Globus pallidus (tissue), 1 donor: ENCODE measurements around the gene KCNK1.

Experiments used
- DNase-seq: peaks from one replicate; pipeline ENCODE4 v3.0.0-alpha.2; 2015; ENCODE audit warnings: low spot score

The KCNK1 gene

DNA sequence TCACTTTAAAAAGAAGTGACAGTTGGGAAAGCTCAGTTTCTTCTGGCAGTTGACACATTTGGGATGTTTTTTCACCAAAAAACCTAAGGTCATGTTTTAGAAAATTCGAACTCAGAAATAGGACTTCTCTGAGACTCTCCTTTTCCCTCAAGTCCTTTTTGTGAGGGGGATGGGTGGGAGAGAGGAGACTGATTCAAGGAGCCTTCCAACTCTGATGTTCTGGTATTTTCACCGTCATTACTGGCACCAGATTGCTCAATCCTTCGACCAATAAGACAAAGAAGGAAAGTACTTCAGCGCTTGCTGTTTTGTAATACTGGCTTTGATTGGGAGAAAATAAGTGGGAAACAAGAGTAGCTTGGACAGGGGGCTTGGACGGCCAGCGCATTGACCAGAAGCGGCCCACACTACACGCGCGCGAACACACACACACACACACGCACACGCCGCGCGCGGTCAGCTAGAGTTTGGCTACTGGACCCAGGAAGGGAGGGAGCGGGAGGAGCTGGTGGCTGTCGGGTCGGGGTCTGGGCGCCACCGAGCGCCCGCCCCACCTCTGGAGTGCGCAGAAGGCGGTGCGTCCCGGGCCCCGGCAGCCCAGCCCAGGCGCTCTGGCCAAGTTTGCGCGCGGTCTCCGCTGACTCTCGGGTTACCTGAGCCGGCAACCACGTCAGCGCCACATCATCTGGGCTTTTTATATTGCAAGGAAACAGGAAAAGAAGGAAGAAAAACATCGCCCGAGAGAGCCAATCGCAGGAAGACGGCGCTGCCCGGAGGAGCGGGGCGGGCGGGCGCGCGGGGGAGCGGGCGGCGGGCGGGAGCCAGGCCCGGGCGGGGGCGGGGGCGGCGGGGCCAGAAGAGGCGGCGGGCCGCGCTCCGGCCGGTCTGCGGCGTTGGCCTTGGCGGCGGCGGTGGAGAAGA lies at the start of gene KCNK1:
Gene KCNK1 (plus strand): TSS at position 855 of the 921 bp plus-strand sequence. CDS start 66 bp downstream, at position 921.
- DNase-seq, result peak; percentile 64

DNA sequence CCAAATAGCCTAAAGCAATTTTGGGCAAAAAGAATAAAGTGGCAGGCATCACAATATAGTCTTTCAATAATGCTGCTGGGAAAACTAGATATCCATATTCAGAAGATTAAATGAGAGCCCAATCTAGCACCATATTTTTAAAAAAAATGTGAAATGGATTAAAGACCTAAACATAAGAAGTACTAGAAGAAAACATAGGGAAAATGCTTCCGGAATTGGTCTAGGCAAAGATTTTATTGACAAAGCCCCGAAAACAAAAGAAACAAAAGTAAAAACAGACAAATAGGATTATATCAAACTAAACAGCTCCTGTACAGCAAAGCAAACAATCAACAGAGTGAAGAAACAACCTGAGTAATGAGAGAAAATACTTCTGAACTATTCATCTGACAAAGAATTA lies 48.6 kb upstream of the KCNK1 start:
- no peak for DNase-seq

DNA sequence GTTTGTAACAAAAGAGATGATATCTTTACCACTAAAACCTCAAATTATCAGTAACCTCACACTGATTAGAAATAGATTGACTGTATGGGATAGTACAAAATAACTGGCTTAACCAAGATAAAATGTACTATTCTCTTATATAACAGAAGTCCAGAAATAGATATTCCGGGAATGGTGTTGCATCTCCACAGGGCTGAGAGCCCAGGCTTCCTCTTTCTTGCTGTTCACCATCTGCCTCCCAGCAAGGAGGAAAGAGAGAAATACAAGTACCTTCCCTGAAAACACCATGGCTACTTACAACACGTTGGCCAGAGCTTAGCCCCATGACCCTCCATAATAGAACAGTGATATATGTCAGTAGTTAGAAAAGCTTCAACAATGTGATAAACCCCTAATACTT lies 47.0 kb upstream of the KCNK1 start:
- DNase-seq, result no peak

DNA sequence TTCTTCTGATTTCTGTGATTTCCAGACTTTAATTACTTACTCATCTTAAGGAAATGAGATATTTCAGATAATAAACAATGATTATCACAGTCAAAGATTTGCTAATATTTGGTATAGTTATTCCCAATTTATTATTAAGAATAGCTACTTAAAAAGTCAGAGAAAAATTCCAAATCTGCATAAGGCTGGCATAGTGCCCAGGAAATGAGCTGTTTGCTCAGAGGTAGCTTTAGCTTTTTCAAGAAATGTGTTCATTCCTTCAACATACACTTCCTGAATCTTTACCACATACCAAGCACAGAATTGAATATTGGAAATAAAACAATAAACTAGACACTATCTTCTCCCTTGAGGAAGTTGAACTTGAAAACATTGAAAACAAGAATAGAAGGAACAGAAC lies 44.3 kb upstream of the KCNK1 start:
- DNase-seq, result no peak

DNA sequence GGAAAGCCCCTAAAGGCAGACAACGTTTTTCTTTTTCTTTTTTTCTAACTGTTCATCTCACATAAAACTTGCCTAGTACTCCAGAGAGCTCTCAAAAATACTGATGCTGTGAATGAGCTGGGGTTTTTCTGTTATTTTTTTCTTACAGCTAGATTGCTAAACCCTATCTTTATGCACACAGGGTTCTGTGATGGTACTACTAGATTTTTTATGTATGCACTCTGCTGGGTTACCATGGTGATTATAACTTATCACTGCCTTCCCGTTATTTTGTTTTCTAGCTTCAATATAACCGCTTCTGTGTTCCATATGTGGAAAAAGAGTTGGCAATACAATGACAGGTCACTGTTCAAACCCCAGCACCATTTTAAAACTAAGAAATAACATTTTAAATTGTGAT lies 43.7 kb upstream of the KCNK1 start:
- no peak for DNase-seq

DNA sequence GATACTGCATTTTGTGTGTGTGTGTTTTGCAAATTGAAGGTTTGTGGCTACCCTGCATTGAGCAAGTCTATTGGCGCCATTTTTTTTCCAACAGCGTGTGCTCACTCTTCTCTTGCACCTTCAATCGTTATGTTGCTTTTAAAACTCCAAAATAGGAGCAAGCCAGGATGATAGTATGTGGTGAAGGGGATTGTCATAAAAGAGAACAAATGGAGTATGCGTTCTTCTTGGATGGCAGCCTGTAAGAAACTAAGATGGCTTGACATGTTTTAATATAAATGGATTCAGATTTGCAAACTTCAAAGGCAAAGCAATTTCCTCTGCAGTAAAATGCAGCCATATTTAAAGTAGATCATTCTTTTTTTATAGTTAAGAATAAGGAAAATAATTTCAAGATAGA lies 43.2 kb upstream of the KCNK1 start:
- no peak for DNase-seq

DNA sequence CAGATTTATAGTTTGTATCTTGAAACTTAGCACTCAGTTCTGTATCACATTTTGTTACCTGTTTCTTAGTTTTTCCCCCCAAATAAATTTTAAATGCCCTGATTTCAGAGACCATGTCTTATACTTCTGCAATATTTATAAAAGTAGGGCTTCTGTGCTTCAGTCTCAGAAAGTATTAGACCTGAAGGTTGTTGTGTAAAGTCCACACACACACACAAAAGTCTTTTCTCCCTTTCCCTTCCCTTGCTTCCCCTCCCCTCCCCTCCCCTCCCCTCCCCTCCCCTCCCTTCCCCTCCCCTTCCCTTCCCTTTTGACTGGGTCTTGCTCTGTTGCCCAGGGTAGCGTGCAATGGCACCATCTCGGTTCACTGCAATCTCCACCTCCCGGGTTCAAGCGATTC lies 41.0 kb upstream of the KCNK1 start:
- no peak for DNase-seq

DNA sequence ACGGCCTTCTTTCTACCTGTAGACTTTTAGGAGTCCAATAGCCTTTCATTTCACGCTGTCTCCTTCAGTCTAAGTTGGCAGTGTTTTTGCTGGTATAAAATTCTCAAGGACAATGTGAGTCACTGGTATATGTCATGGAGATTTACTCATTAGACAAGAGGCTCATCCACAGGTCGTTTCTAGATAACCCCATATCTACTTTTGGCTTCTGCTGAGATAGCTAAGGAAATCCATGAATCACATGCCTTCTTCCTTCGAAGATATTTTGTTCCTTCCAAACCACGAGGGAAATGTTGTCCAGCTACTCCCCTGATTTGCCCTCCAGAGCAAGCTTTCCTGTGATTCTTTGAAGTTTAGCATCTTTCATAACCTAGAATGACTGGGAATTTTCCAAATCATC lies 38.5 kb upstream of the KCNK1 start:
- DNase-seq, result no peak

DNA sequence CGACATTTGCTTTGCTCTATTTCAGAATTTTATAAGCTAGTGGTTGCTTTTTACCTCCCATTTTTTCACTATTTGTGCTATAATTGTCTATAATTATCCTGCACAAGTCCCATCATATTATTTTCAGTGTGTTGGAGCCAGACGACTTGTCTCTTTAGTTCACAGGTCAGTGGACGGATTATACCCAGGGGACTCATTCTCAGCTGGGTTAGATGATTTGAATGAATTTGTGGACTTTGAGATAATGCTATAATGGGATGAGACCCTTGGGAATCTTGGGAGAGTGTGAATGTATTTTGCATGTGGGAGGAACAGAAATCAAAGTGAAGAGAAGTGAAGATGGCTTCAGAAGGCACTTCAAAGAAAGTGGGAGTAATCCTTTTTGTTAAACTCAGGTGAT lies 31.5 kb upstream of the KCNK1 start:
- no peak for DNase-seq

DNA sequence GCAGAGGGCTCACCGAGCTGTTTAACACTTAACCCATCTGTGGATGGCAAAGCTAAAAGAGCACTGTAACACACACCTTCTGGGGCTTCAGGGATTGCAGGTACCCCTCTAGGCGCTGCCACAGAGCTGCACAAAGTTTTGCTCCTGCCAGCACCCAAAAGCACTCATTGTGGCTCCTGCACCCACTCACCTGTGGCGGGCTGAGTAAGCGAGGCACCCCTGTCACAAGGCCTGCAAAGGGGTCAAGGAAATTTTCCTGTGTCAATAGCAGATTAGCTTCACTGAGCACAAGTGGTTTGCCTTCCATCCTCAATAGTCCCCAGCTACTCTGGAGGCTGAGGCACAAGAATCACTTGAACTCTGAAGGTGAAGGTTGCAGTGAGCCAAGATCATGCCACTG lies 29.5 kb upstream of the KCNK1 start:
- no peak for DNase-seq

DNA sequence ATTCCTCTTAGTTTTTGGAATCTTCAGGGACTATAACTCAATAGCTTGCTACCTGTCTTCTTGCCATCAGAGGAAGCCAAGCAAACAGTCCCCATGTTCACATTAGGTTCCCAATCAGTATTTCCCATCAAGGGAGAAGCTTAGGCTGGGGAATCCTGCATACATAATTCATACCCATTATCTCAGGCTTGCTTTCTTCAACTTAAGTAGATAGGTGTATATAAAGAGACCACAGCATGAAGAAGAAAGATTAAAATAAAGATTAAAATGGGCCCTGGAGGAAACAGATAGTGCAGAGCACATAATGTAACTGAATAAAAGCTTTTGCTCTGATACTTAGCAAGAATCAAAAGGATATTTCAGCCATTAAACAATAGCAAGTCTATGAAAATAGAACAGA lies 29.0 kb upstream of the KCNK1 start:
- no peak for DNase-seq

DNA sequence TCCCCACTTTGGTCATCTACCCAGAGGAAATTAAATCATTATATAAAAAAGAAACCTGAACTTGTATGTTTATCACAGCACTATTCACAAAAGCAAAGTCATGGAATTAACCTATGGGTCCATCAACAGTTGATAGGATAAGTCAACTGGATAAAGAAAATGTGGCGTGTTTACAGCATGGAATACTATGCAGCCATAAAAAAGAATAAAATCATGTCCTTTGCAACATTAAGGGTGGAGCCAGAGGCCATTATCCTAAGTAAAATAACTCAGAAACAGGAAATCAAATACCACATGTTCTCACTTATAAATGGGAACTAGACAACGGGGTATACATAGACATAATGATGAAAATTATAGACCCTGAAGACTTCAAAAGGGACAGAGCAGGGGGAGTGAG lies 27.6 kb upstream of the KCNK1 start:
- no peak for DNase-seq

DNA sequence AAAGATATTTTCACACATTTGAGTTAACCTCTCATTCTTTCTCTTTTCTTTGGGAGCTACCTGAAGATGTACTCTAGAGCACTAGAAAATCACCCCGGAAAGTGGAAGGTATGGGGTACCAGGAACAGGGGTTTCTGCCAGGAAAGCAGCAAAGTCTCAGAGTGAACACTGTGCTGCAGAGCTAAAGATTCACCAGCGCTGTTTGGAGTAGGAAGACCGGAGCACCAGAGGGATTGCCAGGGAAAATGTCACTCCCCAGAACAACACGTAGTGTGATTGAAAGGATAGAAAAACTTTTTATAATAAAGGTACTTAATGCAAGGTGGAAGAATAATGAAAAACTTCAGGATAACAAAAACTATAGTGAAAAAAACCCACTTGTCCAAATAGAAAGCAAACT lies 26.7 kb upstream of the KCNK1 start:
- DNase-seq, result no peak

DNA sequence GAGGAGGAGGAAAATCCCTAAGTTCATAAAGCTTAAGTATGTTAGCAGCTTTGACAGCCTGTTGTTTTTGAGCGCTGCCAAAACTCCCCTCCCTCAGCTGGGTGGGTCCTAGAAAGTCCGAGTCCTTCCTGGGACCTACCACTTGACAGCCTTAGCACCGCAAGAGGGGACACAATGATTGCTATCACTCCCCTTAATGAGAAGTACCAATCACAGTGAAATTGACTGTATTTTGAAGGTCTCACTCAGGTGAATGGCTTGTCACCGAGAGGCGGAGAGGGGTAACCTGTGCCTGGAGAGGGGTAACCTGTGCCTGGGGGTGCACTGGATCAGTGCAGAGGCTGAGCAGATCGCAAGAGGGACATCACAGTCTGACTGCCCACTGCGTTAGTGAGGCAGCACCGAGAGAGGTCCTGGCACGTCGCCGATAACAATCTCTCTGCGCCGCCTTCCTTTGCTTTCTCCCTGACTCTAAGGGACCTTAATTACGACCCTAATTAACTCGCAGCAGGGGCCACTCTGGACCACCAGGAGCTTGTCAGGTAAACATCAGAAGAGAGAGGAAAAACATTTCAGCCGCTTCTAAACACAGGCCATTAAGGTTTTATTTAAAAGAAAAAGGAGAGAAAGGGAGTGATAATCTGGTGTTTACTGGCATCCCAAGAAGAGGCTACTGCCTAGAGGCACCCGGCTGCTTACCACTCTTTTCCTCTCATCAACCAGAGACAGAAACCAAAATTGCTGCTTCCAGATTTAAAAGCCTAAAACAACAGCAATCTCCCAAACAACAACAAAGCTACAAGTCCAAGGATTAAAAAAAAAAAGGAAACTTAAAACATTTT lies 25.7 kb upstream of the KCNK1 start:
- peak; percentile 13 for DNase-seq

DNA sequence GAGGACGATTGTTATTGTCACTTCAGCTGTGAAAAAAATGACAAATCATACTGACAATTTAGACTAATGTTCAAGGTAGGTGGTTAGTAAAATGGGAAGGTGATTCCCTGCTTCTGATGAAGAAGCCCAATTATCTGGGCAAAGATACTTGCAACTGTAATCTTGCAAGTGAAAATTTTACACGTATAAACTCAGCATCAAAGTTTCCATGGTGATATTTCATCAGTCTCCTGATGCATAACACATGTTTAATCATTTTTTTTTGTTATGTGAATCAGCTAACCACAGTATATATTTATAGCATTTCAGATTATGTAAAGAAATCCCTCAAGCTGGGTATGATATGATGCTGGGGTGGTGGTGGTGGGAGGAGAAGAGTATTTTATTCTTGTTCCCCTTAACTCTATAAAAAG lies 16.4 kb upstream of the KCNK1 start:
- DNase-seq, result no peak

DNA sequence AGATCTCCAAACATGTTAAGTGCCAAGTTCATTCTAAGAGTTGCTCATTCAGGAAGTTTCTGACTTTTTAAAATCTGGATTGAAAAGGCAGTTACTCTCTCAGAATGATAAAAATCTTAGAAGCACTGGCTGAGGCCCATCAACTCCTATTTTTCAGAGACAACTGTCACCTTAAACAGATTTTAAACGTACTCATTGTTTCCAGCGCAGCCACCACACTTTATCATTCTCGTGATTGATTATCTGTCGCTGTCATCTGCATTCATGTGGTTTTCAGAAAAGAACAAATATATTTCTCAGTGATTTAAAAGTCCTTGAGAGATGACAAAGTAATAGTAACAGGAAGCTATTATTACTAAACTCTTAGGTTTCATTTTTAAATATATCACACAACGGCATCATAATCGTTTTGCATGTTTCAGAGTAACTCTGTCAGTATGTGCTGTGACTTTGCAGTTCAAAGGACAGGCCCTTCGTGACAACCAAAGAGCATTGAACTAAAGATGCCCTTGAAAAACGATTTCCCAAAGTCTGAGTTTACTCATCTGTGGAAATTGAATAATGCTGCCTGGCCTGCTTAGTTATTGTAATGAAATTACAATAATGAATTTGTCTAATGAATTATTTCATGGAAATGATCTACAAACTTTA lies 14.9 kb upstream of the KCNK1 start:
- DNase-seq, result no peak

DNA sequence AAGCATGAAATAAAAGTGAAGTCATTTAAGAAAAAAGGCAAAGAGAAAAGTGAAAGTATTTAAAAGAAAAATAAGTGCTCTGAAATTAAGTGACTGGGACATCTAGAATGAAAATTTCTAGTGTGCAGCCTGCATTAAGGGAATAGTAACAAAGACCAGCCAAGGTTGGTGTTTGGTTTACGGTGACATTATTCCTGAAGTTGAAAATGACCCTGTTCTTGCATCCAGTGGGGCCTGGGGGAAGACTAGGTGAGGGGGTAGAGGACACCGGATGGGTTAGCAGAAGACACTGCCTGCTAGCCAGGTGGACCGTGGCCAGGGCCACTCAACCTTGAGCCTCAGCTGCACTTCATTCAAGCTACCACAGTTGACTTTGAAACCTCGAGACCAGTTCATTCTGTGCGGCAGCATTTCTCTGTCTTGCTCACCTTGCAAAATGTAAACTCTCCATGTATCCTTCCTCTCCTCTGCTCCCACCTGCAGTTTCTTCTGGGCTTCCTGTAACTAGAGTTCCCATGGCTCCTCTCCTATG lies 14.3 kb upstream of the KCNK1 start:
- DNase-seq, result no peak

DNA sequence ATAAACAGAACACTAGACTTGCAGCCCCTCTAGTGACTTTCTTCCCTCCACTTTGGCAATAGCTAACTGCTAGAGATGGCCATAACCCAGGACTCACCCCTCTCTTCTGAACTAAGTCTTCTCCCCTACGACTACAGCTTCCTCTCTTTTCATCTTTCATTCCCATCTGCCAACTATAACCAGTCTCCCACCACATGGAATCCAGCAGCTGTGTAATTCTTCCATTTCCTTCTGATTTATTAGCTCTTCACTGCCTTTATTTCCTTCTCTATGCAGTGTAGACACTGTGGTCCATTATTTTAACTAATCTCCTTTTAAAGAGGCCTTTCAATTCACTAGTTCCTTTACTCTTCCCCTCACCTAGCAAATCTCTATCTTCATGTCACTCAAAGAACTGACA lies 13.4 kb upstream of the KCNK1 start:
- no peak for DNase-seq

DNA sequence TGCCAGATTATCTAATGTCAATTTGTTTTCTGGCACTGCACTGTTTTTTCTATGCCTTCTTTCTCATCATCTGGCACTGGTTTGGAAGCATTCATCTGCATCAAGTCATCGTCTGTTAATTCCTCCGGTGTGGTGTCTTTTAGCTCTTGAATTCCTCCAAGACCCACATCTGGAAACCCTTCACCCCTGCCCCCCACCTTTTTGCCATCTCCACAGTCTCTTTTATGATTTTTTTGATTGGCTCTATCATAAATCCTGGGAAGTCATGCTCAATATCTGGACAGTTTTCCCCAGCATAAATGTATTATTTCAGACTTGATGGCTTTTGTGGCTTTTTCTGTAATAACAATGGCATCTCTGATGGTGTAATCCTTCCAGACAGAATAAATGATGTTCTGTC lies 10.4 kb upstream of the KCNK1 start:
- no peak for DNase-seq

DNA sequence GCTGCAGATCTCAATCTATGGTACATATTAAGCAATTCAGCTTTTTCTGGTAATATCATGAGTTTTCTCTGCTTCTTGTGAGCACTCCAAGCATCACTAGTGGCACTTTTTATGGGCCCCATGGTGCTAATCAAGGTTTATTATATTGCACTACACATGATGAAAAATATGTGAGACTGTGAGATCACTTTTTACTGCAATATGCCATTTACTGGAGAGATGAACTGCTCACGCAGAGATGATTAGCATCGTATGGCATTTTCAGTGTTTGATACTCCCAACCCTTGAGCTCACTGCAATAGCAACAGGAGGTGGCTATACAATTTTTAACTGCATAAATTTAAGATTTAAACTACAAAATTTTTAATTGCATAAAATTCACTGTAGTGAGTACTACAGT lies 8.7 kb upstream of the KCNK1 start:
- DNase-seq, result no peak

DNA sequence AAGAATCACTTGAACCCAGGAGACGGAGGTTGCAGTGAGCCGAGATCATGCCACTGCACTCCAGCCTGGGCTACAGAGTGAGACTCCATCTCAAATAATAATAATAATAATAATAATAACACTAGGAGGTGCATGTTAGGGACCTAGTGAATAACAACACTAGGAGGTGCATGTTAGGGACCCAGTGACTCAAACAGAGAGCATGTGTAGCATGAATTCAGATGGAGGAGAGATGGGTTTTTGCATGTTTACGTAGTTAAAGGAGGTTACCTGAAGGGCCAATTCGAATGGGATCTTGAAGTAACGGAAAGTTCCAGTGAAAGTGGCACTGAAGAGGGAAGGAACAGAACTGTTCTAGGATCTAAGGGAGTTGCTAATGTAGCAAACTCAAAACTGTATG lies 7.1 kb upstream of the KCNK1 start:
- DNase-seq, result no peak
